Activated effector memory CD4-positive, alpha-beta T cell treated with Interleukin-2 at 50 U/mL for 16 hours (primary cell): ENCODE measurements around the gene SORCS1.

Source experiments
- DNase-seq: peaks from one replicate; pipeline ENCODE4 v3.0.0-alpha.2; 2020

Gene SORCS1

GRCh38 chr10:107103174-107104025 lies 61.1 kb downstream of the SORCS1 start:
- no peak for DNase-seq

GRCh38 chr10:107098326-107098725 lies 66.2 kb downstream of the SORCS1 start:
- DNase-seq: no peak

DNA sequence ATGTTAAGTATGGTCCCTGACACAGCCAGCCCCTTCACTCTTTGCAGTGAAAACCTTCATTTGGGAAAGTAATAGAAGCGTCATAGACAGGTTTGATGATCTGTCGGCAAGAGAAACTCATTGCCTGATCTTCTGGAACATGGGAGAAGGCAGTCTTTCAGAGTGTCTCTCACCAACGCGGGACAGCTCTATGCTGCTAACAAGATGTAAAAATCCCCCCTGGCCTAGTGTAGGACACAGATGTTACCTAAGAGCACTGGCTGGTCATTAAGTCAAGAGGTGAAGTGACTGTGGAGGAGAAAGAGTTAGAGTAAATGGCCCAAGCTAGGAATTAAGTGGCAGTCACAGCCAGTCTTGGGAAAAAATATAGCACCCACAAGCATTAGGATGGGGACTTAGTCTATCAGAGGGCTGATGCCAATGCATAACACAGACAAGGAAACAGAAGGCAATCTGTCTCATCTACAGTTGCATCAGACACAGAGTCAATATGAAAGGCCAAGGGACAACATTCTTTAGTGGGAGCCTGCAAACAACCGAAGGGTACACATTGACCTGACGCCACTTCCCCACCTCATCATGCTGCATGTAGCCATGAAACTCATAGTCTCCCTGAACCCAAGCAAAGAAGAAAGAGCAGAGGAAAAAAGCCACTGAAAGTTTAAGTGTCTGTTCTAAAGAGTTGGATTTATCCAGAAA lies 69.5 kb downstream of the SORCS1 start:
- DNase-seq: no peak

- no peak for DNase-seq
Observed at GRCh38 chr10:107092321-107092720, 72.2 kb downstream of the SORCS1 start.

DNA sequence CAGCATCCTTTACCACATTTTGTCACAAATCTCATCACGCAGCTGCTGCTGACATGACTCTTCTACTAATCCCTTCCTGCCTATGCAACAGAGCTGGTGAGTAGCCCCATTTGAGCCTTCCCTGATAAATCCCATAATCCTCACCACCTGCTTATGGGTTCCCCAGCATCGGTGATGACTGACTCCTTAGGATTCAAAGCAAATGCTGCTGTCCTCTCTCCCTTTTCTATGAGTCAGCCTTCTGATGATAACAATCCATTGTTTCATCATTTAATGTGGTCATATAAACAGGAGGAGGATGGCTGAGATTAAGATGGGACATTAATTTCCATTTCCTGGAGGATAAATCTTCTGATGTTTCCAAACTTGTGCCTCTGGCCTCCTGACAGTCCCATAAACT lies 73.4 kb downstream of the SORCS1 start:
- no peak for DNase-seq

- DNase-seq: no peak
Observed at GRCh38 chr10:107085665-107086525, 78.6 kb downstream of the SORCS1 start.

DNA sequence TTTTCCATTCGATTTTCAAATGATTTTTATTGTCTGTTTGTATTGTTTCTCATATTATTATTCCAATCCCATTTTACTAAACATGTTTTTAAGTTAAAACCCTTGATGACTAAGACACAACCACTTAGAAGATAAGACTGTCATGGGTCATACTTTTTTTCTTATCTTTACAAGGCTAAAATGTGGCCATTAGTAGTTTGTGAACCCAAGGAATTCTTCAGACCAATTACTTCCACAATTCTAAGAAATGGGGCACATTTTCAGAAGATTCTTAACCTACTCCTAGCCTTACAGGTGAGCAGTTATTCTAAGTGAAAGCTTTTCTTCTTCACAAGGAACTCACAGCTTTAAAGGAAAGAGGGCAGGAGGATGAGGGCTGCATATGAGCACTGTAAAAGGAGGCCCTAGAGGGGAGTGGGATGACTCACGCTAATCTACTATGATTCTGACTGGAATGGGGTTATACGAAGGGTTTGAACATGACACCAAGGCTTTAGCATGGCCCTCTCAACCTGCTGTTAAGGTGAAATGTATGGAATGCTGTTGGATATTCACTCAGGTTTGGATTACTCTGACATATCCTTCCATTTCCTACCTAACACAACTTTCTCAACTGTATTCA lies 81.0 kb downstream of the SORCS1 start:
- DNase-seq: no peak

- DNase-seq: no peak
Observed at GRCh38 chr10:107081644-107082043, 82.9 kb downstream of the SORCS1 start.

DNA sequence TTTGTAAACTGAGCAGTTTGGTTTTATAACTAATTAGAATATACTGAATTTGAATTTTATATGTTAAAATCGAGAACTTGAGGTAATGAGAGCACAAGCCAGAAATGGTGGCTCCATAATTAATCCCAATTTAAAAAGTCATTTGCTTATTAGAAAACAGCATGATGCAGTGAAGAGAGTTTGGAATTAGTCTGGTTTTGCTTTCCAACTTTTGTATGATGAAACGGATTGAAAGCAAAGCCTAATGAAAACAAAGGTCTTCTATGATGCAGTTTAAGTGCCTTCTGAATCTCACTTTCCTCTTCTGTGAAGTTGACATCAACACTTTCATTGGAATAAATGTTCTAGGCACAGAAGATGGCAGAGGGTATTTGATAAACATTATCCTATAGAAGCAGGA lies 89.4 kb downstream of the SORCS1 start:
- no peak for DNase-seq

DNA sequence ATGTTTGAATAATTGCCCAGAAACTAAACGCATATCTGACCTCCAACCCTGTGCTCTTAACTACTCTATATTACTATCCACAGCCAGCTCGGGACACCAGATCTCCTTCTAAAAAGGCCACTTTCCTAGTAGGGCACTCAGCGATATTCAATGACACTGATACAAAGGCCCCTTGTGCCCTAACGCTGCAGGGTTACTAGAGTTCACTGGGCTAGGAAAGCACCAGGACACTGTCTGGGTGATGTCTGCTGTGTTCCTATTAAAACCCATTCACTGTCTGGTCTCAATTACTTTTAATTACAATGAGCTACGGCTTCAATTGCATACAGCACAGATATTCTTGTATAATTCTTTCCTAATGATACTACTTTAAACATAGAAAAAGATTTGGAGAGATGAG lies 91.7 kb downstream of the SORCS1 start:
- no peak for DNase-seq

GRCh38 chr10:107072028-107072427 lies 92.5 kb downstream of the SORCS1 start:
- DNase-seq: no peak

DNA sequence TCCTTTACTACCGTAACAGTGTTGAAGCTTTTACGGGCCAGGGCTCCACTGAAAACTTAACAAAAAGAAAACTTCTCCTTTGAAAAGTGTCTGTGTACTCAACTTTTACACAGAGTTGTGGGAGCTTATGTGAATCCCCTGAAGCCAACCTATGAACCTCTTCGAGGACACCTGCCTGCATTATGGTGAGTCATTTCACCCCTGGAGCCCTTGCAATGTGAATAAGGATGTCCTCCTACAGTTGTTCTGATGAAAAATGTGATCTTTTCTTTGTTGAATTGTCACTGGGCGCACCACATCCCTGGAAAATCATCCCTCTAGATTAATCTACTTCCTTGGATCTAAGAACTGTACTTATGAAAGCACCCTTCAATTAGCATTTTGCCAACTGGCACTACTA lies 93.2 kb downstream of the SORCS1 start:
- no peak for DNase-seq

- DNase-seq: no peak
Observed at GRCh38 chr10:107067843-107068242, 96.7 kb downstream of the SORCS1 start.

DNA sequence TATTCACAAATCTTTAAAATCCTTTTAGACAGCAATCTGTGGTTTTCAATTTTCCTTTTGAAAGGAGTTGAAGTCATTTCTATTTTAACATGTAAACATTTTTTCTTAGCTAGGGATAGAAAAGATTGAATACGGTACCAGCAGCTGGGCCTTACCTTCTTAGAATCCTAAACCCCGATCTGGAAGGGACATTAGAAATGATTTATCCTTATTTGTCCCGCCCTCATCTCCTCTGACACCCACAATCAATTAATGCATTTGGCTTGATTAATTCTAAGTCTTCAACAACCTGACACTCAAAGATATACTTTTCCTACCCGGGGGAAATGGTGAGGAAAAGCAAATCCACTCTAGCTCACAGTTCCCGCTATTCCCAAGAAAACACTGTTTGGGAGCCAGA lies 100.4 kb downstream of the SORCS1 start:
- DNase-seq: no peak

GRCh38 chr10:107059872-107060271 lies 104.6 kb downstream of the SORCS1 start:
- no peak for DNase-seq

DNA sequence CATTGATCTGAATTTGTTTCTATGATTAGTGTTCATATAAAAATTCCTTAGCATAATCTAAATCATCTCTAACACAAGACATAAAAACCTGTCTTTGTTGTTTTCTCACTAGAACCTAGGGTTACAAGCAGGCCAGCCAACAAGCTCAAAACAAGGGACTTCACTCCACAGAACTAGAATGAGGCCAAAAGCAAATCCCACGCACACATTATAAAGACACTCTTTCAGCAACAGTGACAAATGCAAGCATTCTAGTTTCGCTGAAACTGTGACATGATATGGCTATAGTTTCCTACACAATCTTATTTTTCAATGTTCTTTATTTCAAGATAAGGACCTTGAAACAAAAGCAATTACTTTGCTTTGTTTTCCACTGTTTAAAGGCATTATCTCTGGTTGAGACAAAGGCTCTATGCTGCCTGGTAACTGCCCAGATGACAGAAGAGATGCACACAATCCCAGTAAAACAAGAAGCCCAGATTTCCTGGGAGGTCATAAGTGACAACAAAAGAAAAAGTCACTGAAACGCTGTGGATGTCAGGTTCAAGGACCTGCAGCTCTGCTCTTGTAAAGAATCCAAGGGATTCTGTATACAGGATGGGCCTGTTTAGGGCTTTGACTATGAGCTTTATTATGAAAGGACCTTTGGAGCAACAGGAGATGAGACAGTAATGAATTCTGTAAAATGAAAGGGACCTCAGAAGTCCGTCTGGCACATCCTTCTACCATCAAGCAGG lies 105.3 kb downstream of the SORCS1 start:
- DNase-seq: no peak

DNA sequence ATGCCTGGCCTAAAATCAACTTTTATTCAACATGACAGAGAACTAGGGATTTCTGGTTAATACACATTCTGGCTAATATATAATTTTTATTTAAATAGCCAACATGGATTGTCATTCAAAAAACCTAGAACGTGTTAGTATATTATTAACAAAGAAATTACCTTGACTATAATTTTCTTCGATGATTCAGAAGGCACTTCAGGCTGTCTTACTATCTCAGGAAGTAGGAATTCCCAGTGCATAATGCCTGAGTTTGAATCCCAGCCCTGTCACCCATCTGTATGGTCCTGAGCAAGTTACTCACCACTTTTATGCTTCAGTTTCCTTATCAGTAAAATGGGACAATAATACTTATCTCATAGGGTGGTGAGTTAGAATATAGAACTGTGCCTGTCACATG lies 106.2 kb downstream of the SORCS1 start:
- DNase-seq: no peak

DNA sequence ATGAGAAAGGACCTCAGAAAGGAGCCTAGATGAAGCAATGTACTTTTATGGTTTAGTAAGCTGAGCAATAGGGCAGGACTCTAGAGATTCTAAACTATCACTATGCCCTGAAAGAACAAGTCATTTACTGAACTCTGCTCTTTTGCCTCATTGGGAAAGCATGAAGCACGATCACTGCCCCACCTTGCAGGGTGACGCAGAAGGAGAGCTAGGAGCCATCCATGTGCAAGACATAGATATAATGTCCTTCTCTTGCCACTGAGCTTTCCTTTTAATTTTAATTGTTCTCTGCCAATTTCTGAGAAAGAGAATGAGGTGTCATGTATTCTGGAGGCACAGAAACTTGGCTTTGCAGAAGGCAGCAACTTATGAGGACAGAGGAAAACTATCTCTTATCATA lies 108.3 kb downstream of the SORCS1 start:
- DNase-seq: no peak

- DNase-seq: no peak
Observed at GRCh38 chr10:107054469-107055156, 109.9 kb downstream of the SORCS1 start.

GRCh38 chr10:107051769-107052168 lies 112.7 kb downstream of the SORCS1 start:
- no peak for DNase-seq

- no peak for DNase-seq
Observed at GRCh38 chr10:107043461-107043860, 121.0 kb downstream of the SORCS1 start.
